Sigmoid colon (tissue), 7 donors: ENCODE data around the gene LINC00305. TPM values are rescaled to one million over a fixed set of nuclear protein-coding genes. Genes with fewer than 3 reads are reported as not detected.

Source experiments
- DNase-seq: peaks from one replicate; pipeline ENCODE4 v3.0.0-alpha.2; 2019
- H3K27ac ChIP-seq, 4 donors: fragments of 200-600 bp; sonication (generic); one replicate each; pipeline ENCODE4 v1.5.1; 2016 to 2019; ENCODE audit warnings: mild to moderate bottlenecking in 1 of 4
- H3K27me3 ChIP-seq, 3 donors: fragments of 200-600 bp; sonication (generic); one replicate each; pipeline ENCODE4 v1.5.1; 2019; ENCODE audit warnings: mild to moderate bottlenecking in 1 of 3
- H3K36me3 ChIP-seq, 4 donors: fragments of 200-600 bp; sonication (generic); one replicate each; pipeline ENCODE4 v1.5.1; 2016 to 2019
- H3K4me1 ChIP-seq, 4 donors: fragments of 200-600 bp; sonication (generic); one replicate each; pipeline ENCODE4 v1.5.1; 2017 to 2019
- H3K4me3 ChIP-seq, 4 donors: fragments of 200-600 bp; sonication (generic); one replicate each; pipeline ENCODE4 v1.5.1; 2017 to 2019; ENCODE audit warnings: mild to moderate bottlenecking in 2 of 4, moderate library complexity in 1 of 4
- H3K9me3 ChIP-seq, 4 donors: fragments of 200-600 bp in 3 of 4; sonication (generic) in 3 of 4; one replicate each; pipeline versions ENCODE4 v1.5.1 to v1.6.1; 2013 to 2019
- CTCF ChIP-seq, 4 experiments: fragments of 450-650 bp in 3 of 4; fragments of 200-600 bp in 1 of 4; IDR thresholded peaks; one replicate each; pipeline ENCODE4 v1.5.1; 2016 to 2019; ENCODE audit warnings: antibody characterized with exemption in 4 of 4, mild to moderate bottlenecking in 3 of 4, moderate library complexity in 2 of 4
- EP300 ChIP-seq, 4 donors: sonication (generic); formaldehyde crosslinking; IDR thresholded peaks; one replicate each; pipeline ENCODE4 v1.6.1; 2017; ENCODE audit warnings: antibody characterized with exemption in 4 of 4
- POLR2A ChIP-seq, 2 donors: fragments of 450-650 bp; IDR thresholded peaks; one replicate each; pipeline ENCODE4 v1.6.1; 2016; ENCODE audit warnings: antibody characterized with exemption in 2 of 2, mild to moderate bottlenecking in 2 of 2, moderate library complexity in 2 of 2
- POLR2AphosphoS5 ChIP-seq, 4 donors: sonication (generic); formaldehyde crosslinking; IDR thresholded peaks; one replicate each; pipeline ENCODE4 v1.6.1; 2017; ENCODE audit warnings: antibody characterized with exemption in 4 of 4
- WGBS, 2 donors: extraction: QIAGEN DNeasy Blood & Tissue Kit; methylation state at CpG; one replicate each; pipeline ENCODE4 v1.1.7; 2013; 5-methylcytosine and 5-hydroxymethylcytosine counted together
- intact Hi-C: fragments of 100-400 bp; cut with DNase I; formaldehyde crosslinking; loops from one replicate; pipeline ENCODE4 v1.15.1; 2023
- polyA plus RNA-seq, 3 donors: library from polyadenylated mRNA; stranded (reverse); fragments of 200-250 nt; gene quantifications; one replicate each; pipeline ENCODE4 v1.2.3, GENCODE V29; 2013
- total RNA-seq, 4 donors: library from RNA; depleted of rRNA; stranded (reverse); fragments of >200 nt; gene quantifications; one replicate each; pipeline ENCODE4 v1.1.0, GENCODE V29; 2016
- donor health status: healthy with polysubstance abuse.
- donor health status: Bipolar disorder and iron deficiency.
- donor health status: healthy.

The LINC00305 gene
- total and polyA plus RNA-seq, 7 donors = not detected

GRCh38 chr18:64167408-64167925, 18.6 kb upstream of the LINC00305 start:
- no peak for DNase-seq
- Histone ChIP-seq H3K4me1 (no peaks in the 10 kb centered on the region), H3K4me3 (no peak overlapping the region), H3K36me3 (no peaks in the 10 kb centered on the region), H3K27me3 (no peaks in the 10 kb centered on the region), H3K9me3 (no peaks in the 10 kb centered on the region), H3K27ac (no peak overlapping the region)
- intact Hi-C loops = no loop called here
- no peak for TF ChIP-seq CTCF (IDR thresholded peaks at IDR 0.05)
- TF ChIP-seq POLR2AphosphoS5 (IDR thresholded peaks at IDR 0.05) = no peak
- no peak for TF ChIP-seq EP300 (IDR thresholded peaks at IDR 0.05)
- TF ChIP-seq POLR2A (IDR thresholded peaks at IDR 0.05) = no peak

GRCh38 chr18:64165906-64166305, 17.0 kb upstream of the LINC00305 start:
- Histone ChIP-seq H3K4me3 (no peak overlapping the region), H3K27me3 (no peaks in the 10 kb centered on the region), H3K4me1 (no peaks in the 10 kb centered on the region), H3K27ac (no peak overlapping the region), H3K9me3 (no peaks in the 10 kb centered on the region), H3K36me3 (no peaks in the 10 kb centered on the region)
- WGBS, 2 donors = 42 to 56% methylated on average over 2 of the region's 2 CpGs
- no peak for TF ChIP-seq EP300 (IDR thresholded peaks at IDR 0.05)
- TF ChIP-seq POLR2AphosphoS5 (IDR thresholded peaks at IDR 0.05) = no peak
- no peak for TF ChIP-seq POLR2A (IDR thresholded peaks at IDR 0.05)
- no peak for TF ChIP-seq CTCF (IDR thresholded peaks at IDR 0.05)
- intact Hi-C loops = no loop called here
- no peak for DNase-seq

- 86 to 90% methylated on average over 4 of the region's 4 CpGs for WGBS, 2 donors
- TF ChIP-seq CTCF (IDR thresholded peaks at IDR 0.05) (no peak), POLR2AphosphoS5 (IDR thresholded peaks at IDR 0.05) (no peak), EP300 (IDR thresholded peaks at IDR 0.05) (no peak), POLR2A (IDR thresholded peaks at IDR 0.05) (no peak)
- H3K4me3 ChIP-seq = no peak overlapping the region
- intact Hi-C loops = no loop called here
- H3K27ac ChIP-seq = no peak overlapping the region
- no peak for DNase-seq
- H3K4me1 ChIP-seq = no peaks in the 10 kb centered on the region
- H3K27me3 ChIP-seq = no peaks in the 10 kb centered on the region
- H3K36me3 ChIP-seq = no peaks in the 10 kb centered on the region
- H3K9me3 ChIP-seq = no peaks in the 10 kb centered on the region
These were observed 16.0 kb upstream of the LINC00305 start for GRCh38 chr18:64164883-64165282.

GRCh38 chr18:64149916-64150438, 1.1 kb upstream of the LINC00305 start:
- no peaks in the 10 kb centered on the region for H3K4me1 ChIP-seq
- no peak for DNase-seq
- 74 to 84% methylated on average over 11 of the region's 11 CpGs for WGBS, 2 donors
- intact Hi-C loops = no loop called here
- no peak overlapping the region for H3K4me3 ChIP-seq
- no peaks in the 10 kb centered on the region for H3K27me3 ChIP-seq
- no peaks in the 10 kb centered on the region for H3K36me3 ChIP-seq
- TF ChIP-seq POLR2AphosphoS5 (IDR thresholded peaks at IDR 0.05) = no peak
- TF ChIP-seq CTCF (IDR thresholded peaks at IDR 0.05) = no peak
- no peak for TF ChIP-seq EP300 (IDR thresholded peaks at IDR 0.05)
- no peak for TF ChIP-seq POLR2A (IDR thresholded peaks at IDR 0.05)
- no peaks in the 10 kb centered on the region for H3K9me3 ChIP-seq
- no peak overlapping the region for H3K27ac ChIP-seq

- DNase-seq = no peak
- Histone ChIP-seq H3K36me3 (no peaks in the 10 kb centered on the region), H3K27me3 (no peaks in the 10 kb centered on the region), H3K9me3 (no peaks in the 10 kb centered on the region), H3K4me1 (no peaks in the 10 kb centered on the region), H3K27ac (no peak overlapping the region), H3K4me3 (no peak overlapping the region)
- TF ChIP-seq CTCF (IDR thresholded peaks at IDR 0.05) = no peak
- no peak for TF ChIP-seq EP300 (IDR thresholded peaks at IDR 0.05)
- TF ChIP-seq POLR2A (IDR thresholded peaks at IDR 0.05) = no peak
- TF ChIP-seq POLR2AphosphoS5 (IDR thresholded peaks at IDR 0.05) = no peak
- intact Hi-C loops = no loop called here
- WGBS, 2 donors = 83 to 91% methylated on average over 1 of the region's 1 CpG
These were observed 6.0 kb downstream of the LINC00305 start for GRCh38 chr18:64142904-64143303.
